GM06990 (cell line): ENCODE measurements around the gene GLI2.

Experiments used
- DNase-seq: peaks from one replicate; pipeline ENCODE4 v3.0.0-alpha.2; 2011; ENCODE audit not compliant: insufficient read length; ENCODE audit errors: extremely low read depth
- H3K27me3 ChIP-seq: replicated peaks from 2 replicates; pipeline ENCODE4 v1.6.0; 2011; ENCODE audit warnings: low read length; ENCODE audit not compliant: control insufficient read depth, insufficient read depth
- H3K36me3 ChIP-seq: 2 replicates; pipeline ENCODE4 v1.5.1; 2011; ENCODE audit warnings: low read length; ENCODE audit not compliant: control insufficient read depth, insufficient read depth
- H3K4me3 ChIP-seq: replicated peaks from 2 replicates; pipeline ENCODE4 v1.5.1; 2011; ENCODE audit warnings: low read depth, mild to moderate bottlenecking, control low read depth, low read length
- CTCF ChIP-seq: IDR thresholded peaks from 2 replicates; pipeline ENCODE4 v1.5.1; 2011; ENCODE audit warnings: low read length, control low read depth, mild to moderate bottlenecking, inconsistent platforms; ENCODE audit not compliant: insufficient read depth, poor library complexity, severe bottlenecking

GLI2 gene

GRCh38 chr2:120765678-120766469, 30.2 kb downstream of the GLI2 start:
- no peaks in the 10 kb centered on the region for H3K36me3 ChIP-seq
- no peak overlapping the region for H3K4me3 ChIP-seq
- no peaks in the 10 kb centered on the region; the same call in 1 of the 2 replicates for H3K27me3 ChIP-seq
- TF ChIP-seq CTCF = no peak
- no peak for DNase-seq

DNA sequence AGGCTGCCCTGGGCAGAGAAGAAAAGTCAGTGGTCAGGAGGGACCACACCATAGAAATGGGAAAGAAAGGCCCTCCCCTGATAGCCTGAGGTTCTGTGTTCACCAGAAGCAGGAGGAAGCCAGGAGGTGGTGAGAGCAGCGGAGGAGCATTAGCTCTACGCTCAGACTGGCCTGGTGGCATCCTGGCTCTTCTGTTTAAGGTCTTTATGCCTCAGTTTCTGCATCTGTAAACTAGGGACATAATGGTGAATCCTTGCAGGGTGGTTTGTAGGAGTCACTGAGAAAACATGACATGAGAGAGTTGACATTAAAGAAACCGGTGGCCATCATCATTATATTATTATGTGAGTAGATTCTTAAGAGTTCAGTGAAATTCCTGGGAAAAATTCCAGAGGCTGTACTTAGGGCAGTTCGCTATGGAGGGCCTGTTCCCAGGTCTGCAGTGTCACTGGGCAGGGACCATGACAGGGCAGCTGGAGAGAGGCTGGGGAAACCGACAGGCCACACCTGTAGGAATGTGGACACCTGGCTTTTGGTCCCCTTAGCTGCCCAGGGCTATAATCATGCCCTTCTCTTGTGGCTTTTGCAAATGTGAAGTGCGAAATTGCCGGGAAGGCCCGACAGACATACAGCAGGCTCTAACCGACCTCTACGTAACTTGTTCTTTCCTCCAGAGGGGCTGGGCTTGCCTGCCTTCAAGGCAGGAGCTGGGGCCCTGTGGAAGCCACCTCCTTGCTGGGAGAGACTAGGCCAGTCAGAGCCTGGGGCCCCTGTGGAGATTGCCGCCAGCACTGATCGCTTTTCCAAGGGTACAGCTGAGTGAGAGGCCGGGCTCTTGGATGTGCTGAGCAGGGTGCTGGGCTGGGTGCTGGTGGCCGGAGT, 31.0 kb downstream of the GLI2 start:
- Histone ChIP-seq H3K4me3 (no peak overlapping the region), H3K36me3 (no peaks in the 10 kb centered on the region), H3K27me3 (no peaks in the 10 kb centered on the region)
- TF ChIP-seq CTCF = no peak
- DNase-seq = no peak

DNA sequence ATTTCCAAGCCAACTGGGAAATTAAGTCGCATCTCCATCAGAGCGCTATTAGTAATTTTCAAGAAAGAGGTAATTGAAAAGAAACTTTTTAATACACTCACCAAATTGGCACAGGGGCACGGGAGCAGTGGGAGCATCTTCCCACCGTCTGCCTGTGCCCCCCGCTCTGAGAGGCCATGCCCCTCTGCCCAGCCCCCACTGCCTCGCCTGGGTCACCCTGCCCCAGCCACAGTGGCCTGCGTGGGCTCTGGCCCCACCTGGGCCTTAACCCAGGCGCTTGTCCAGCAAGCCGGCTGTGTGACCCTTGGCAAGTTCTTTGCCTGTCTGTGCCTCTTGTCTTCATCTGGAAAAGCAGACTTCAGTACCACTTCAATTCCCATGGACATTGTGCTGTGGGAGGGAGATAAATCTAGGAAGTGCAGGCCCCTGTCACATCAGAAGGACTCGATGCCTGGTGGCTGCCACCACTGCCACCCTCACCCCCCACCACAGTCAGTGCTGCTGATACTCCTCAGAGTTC, 31.9 kb downstream of the GLI2 start:
- DNase-seq = no peak
- Histone ChIP-seq H3K4me3 (no peak overlapping the region), H3K36me3 (no peaks in the 10 kb centered on the region), H3K27me3 (0 out of 2 replicates have a peak, but pooled peaks cover 1% of the 10 kb centered on the region)
- TF ChIP-seq CTCF = no peak

GRCh38 chr2:120768112-120769048, 32.7 kb downstream of the GLI2 start:
- no peak for DNase-seq
- Histone ChIP-seq H3K4me3 (no peak overlapping the region), H3K36me3 (no peaks in the 10 kb centered on the region), H3K27me3 (peaks cover 1% of the 10 kb centered on the region; the same call in 1 of the 2 replicates)
- no peak for TF ChIP-seq CTCF

DNA sequence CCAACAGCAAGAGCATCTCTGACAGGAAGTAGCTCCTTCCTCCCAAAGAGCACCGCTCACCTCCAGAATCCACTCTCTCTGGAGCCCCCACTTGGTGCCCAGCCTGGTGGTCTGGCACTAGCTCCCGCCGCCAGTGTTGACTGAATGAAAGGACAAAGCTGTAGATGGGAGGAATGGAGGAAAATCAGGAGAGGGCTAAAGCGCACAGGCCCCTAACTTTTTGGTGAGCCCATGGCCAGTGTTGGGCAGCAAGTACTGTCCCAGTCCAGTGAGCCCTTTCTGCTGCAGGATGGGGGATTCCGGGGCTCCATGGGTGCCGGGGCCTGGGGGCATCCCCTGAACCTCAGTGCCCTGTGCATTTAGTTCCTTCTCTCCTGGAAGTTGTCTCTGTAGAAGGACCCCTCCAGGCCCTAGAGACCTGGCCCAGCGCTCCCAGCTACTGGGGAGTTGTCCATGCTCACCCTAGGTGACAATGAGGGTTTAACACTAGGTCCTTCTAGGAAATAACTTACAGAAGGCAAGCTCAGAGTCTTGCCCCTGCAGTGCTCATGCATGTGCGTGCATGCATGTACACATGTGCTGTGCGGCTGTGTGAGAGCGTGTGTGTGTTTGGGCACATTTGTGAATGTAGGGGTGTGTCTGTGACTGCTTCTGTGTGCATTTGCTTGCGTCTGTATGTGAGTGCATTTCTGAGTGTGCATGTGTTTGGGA, 33.6 kb downstream of the GLI2 start:
- H3K4me3 ChIP-seq = no peak overlapping the region
- no peaks in the 10 kb centered on the region for H3K36me3 ChIP-seq
- no peak for TF ChIP-seq CTCF
- DNase-seq = no peak
- peaks cover 1% of the 10 kb centered on the region; the same call in 1 of the 2 replicates for H3K27me3 ChIP-seq
